Stimulated activated CD4-positive, alpha-beta T cell treated with anti-CD3 and anti-CD28 coated beads, Interleukin-4, amount 100 ng/mL, for 48 hours (primary cell): Measurements from ENCODE around the gene PLAGL2.

ENCODE experiments used
- DNase-seq, 2 donors: peaks; one replicate each; pipeline ENCODE4 v3.0.0-alpha.2; 2020; ENCODE audit warnings: low read depth in 2 of 2

The PLAGL2 gene

DNA sequence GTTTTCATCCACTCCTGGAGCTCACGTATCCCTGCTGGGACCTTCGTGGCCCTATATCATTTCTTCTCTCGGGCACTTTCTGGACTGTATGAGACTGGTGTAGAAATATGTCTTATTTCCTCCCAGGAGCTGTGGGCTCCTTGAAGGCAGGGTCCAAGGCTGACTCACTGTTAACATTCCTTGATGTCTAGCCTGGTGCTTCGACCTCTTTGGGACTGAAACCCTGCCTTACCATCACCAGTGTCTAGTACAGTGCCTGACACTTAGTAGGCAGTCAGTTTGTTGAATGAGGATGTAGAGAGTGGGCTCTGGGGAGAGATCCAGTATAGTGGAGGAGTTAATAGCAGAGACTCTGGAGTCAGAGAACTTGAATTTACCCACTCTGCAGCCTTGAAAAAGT, 23.7 kb upstream of the PLAGL2 start:
- DNase-seq = no peak

DNA sequence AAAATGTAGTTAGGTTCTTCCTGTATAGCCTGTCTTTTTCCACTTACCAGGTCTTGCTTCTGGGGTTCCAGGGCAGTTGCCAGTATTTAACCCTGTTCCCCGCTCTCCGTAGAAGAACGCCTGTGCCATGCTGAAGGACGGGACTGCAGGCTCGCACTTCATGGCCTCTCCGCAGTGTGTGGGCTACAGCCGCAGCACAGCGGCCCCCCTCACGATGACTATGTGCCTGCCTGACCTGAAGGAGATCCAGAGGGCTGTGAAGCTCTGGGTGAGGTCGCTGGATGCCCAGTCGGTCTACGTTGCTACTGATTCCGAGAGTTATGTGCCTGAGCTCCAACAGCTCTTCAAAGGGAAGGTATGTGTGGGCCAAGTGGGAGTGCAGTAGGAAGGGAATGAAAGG, 23.2 kb upstream of the PLAGL2 start:
- no peak for DNase-seq

DNA sequence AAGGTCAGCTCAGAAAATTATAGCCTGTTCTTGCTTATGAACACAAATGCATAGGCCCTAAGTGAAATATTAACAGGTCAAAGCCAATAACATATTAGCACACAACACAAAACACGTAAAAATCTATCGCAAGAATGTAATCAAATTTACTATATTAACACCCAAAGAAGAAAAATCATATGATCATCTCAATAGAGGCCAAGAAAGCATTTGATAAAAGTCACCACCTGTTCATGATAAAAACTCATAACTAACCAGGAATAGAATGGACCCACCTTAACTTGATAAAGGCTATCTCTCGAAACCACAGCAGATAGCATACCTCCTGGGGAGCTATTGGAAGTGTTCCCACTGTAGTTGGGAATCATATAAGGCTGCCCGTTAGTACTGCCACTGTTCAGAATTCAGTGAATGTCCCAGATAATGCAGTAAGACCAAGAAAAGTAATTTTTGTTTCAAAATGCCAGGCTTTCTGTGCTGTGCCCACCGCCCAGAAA, 21.8 kb upstream of the PLAGL2 start:
- no peak for DNase-seq

DNA sequence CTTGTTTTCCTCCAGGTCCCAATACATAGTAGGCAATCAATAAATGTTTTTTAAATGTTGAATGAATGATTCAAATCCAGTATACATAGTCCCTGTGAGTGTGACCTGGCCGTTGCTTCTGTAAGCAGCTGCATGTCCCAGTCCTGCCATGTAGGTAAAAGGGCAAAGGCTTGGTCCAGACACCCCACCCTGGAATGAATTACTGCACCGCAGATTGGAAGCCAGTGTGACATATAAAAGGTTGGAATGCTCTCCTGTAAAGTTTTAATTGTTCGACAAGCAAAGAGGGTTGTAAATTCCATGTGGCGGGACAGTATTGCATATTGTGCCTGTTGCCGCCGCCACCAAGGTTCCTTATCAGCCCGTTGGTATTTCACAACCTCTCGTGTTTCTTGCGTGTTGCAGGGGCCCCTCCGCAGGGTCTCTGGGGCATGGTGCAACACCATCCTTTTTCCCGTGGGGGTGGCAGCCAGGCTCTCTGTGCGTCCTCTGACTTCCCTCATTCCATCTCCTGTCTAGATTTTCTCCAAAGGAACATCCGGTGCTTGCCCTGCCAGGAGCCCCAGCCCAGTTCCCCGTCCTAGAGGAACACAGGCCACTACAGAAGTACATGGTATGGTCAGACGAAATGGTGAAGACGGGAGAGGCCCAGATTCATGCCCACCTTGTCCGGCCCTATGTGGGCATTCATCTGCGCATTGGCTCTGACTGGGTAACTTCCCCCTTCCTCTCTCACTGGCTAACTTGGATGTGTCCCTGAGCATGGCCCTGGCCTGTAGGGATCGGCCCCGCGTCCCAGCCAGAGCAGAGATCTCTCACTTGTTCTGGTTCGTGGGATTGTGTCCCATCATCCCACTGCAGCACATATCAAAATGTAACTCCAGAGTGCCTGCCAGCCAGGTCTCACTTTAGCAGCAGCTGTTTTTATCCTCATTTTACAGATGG, 20.5 kb upstream of the PLAGL2 start:
- DNase-seq = no peak

DNA sequence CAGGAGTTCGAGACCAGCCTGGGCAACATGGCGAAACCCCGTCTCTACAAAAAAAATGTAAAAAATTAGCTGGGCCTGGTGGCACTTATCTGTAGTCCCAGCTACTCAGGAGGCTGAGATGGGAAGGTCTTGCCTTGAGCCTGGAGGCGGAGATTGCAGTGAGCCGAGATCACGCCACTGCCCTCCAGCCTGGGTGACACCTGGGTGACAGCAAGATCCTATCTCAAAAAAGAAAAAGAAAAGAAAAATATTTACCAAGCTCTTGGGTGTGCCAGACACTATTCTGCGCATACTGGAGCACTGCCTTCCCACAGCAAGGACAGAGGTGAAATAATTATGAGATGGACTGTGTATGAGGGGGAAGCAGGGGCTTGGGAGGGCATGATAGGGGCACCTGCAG, 19.8 kb upstream of the PLAGL2 start:
- no peak for DNase-seq

DNA sequence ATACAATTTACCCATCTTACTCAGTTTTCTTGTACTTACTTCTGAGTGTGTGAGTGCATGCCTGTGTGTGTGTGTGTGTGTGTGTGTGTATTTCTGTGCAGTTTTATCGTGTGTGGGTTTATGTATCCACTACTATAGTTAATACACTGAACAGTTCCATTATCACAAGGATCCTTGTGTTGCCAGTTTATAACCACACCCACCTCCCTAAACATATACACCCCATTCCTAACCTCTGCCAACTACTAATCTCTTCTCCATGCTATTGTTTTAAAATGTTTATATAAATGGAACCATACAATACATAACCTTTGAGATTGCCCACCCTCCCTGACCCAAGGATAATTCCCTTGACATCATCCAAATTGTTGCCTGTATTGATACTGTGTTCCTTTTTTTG, 18.8 kb upstream of the PLAGL2 start:
- no peak for DNase-seq

DNA sequence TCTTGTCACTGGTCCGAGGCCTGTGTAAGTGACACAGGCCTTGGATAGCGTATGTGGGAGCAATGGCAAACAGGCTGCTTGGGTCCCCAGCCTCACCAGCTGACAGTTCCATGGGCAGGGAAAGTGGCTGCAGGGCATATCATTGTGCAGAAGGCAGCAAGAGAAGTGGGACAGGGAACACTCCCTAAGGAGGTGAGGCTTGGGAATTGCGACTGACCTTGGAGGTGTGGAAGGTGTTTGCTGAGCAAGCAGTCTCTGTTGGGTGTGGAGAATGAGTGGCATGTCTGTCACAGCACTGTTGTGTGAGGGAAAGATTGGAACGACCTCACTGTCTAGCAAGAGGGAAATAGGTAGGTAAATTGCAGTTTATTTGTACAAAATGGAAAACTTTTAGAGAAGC, 16.9 kb upstream of the PLAGL2 start:
- no peak for DNase-seq

DNA sequence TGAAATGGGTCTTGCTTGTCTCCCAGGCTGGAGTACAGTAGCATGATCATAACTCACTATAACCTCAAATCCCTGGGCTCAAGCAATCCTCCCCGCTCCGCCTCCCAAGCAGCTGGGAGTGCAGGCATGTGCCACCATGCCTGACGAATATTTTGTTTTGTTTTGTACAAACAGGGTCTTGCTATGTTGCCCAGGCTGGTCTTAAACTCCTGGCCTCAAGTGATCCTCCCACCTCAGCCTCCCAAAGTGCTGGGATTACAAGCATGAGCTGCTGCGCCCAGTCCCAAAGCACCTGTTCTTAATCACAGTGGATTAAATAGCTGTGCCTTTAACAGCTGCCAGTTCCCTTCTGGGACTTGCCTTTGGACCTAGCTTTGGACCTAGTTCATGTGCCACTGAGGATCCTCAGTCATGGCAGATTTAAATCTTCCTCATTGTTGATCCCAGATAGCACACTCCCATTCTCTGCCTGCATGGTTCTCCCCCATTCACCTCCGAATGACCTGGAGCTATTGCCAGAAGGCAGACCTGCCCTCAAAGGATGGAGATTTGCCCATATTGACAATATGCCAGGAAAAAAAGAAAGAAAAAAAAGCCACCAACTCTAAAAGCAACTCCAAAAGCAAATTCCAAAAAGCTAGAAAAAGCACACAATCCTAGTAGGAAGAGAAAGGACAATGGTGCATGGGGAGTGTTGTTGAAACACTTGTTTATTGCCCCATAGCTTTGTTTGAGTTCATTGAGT, 10.8 kb upstream of the PLAGL2 start:
- DNase-seq = no peak

DNA sequence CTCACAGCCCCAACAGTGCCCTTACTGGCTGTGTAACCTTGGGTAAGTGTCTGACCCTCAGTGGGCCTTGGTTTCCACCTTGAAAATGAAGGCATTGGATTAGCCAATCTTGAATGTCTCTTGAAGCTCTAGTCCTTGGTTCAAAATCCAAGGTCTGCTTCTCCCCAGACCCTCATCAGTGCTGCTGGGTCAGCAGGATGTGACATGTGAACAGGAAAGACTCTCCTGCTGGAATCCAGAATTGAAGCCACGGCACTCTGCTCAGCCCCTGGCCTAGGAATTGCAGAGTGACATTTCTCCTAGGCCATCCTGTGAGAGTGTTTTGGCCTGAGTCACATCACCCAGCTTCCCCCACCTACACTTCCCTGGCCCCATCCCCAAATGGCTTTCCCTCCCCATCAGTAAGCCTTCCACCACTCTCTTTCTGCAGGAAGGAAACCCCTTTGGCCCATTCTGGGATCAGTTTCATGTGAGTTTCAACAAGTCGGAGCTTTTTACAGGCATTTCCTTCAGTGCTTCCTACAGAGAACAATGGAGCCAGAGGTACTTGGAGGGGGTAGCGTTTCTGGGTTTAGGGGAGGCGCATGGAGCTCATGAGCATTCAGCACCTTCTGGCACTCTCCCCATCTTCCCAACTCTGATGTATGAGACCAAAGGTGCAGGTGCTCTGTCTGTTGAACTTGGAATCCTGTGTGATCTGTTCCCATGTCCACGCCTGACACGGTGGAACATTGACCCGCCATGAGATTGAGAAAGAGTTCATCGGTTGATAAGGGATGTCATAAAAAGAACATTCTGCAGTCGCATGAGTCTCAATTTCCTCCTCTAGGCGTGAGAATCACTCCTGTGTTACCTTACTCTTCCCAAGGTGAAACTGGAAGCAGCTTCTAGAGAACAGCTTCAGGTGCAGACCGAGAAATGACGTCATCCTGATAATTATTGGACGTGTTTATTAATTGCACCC, 8.9 kb upstream of the PLAGL2 start:
- no peak for DNase-seq

DNA sequence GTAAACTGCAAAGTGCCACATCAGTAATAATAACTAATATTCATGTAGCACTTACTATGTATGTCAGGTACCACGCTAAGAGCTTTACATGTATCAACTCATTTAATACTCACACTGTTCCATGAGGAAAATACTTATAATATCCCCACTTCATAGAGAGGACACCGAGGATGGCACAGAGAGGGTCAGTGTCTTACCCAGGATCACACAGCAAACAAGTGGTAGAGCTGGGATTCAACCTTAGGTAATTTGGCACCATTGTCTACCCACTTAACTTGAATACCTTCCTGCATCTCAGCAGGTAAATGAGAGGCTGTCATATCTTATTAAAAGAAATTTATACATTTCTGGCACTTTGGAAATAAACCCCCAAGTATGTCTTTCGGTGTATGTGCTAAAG, 8.2 kb upstream of the PLAGL2 start:
- no peak for DNase-seq

DNA sequence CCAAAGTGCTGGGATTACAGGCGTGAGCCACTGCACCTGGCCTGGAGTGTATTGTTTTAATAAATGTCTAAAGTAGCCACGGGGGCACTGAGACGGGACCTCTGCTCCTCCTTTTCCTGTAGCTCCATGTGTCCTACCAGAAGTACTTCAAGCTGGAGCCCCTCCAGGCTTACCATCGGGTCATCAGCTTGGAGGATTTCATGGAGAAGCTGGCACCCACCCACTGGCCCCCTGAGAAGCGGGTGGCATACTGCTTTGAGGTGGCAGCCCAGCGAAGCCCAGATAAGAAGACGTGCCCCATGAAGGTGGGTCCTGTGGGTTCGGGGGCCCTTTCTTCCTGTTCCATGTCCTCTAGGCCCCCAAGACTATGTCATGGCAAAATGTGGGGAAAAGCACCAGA, 7.6 kb upstream of the PLAGL2 start:
- no peak for DNase-seq

DNA sequence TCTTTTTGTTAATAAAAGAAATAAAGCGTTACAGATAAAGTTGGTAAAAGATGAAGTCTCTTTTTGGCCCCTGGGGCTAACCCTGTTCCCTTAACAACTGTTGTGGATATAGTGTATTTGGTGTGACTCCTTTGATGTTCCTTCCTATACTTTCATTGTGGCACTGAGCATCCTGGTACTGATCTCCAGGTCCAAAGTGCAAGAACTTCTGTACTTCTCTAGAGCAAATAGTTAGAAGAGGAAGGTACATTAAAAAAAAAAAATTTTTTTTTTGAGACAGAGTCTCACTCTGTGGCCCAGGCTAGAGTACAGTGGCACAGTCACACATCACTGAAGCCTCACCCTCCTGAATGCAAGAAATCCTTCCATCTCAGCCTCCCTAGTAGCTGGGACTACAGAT, 6.3 kb upstream of the PLAGL2 start:
- DNase-seq = no peak

DNA sequence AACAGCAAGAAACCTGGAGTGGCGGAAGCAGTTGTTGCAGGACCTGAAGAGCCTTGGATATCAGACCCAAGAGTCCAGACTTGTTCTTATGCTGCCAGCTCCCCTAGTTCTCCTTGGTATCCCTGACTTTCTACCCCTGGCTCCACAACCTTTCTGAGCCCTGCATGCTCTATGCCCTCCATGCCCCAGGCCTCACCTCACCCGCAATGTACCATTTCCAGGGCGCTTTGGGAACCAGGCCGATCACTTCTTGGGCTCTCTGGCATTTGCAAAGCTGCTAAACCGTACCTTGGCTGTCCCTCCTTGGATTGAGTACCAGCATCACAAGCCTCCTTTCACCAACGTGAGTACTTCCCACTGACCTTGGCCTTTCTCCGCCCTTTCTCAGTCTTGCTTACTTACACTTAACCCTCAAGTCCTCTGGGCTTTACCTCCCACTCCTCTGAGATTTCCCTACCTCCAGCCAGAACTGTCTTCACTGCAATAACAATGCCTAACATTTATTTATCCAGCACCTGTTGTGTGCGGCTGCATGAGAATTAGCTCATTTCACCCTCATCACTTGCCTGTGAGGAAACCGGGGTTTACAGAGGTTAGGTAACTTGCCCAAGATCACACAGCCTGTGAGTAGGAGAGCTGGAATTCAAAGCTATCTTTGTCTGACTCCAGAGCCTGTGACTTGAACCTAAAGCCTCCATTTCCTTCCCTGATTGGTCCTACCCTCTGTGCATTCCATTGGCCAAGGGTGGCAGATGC, 2.5 kb upstream of the PLAGL2 start:
- no peak for DNase-seq

DNA sequence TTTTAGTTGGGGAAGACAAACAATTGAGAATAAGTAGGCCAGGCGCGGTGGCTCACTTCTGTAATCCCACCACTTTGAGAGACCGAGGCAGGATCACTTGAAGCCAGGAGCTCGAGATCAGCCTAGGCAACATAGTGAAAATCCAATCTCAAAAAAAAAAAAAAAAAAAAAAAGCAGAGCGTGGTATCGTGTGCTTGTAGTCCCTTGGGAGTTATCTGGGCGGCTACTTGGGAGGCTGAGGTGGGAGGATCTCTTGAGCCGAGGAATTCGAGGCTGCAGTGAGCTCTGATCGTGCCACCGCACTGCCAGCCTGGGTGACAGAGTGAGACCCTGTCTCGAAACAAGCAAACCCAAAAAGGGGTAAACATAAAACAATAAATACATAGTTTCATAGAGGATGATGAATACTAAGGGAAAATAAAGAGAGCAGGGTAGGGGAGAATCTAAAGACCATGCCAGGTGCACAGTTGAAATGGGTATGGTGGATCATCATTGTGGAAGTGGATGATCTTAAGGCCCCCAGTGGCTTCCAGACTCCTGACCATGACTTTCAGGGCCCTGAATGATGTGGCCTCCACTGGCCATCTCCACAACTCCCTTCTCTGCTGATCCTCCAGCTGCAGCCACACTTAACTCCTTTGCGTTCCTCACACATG, 1.1 kb upstream of the PLAGL2 start:
- DNase-seq = no peak

DNA sequence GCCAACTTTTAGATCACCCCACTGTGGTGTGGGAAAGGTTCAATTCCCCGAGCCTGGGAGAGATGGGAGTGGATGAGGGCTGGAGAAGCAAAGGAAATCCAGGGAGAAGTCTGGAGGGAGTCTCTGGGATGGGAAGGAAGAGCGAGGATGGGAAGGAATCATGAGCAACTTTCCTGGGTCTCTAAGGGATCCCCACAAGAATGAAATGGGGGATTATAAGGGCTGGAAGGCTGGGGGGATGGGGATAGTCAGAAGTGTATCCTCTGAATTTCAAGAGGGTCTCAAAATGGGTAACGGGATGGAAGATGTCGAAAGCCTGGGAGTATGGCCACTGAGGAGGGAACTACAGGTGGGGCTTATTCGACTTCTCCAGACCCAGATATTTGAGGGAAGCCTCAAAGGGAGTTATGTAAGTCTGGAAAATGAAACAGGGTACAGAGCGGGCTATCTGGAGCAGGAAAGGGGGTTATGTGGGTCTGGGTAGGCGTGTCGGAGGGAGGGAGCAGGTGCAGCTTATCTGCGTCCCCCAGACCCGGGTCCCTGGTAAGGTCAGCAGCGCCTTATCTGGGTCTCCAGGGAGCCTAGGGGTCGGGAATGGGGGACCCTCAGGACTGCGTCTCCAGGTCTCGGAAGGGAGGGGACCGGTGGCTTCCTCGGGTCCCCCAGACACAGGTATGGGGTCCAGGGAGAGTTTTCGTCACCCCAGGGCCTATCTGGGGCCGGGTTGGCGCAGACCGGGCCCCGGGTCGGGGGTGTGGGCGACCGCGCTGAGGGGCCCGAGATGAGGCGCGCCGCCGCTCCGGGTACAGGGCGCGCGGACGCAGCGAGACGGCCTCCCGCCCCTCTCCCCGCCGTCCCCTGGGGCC, 550 bp downstream of the PLAGL2 start:
- DNase-seq = no peak

DNA sequence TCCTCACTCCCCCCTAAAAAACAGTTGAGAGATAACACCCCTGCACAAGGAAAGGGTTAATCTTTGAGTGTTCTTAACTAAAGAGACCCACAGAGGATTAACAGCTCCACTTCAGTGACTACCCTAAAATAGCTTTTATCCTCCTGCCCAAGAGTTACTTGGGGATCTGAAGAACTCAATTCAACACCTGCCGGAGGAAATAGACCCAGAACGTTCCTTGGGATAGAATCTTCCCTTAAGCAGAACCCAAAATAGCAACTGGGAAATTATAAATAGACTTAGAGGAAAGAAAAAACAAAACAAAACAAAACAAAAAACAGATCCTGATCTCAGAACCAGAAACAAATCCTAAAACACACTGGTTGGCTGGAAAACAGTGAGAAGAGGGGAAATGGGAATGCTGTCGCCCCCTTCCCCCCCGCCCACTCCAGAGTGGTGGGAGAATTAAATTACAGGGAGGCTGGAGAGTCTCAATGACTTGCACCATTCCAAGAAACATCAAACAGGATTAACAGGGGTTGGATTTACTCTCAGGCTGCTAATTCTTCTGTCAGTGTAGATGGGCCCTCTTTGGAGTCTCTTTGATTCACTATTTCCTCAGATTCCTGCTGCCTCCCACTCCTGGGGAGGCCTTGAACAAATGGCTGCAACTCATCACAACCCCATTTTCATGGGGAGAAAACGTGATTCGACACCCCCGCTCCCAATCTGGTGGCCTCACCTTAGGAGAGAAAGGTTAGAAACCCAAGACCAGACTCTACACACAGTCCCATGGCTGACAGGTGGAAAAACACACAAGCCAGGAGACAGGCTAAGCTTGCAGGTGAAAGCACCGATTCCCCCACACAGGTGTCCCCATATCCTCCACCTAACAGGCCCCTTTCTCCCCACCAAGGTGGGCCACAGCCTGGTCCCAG, 1.4 kb downstream of the PLAGL2 start:
- no peak for DNase-seq

DNA sequence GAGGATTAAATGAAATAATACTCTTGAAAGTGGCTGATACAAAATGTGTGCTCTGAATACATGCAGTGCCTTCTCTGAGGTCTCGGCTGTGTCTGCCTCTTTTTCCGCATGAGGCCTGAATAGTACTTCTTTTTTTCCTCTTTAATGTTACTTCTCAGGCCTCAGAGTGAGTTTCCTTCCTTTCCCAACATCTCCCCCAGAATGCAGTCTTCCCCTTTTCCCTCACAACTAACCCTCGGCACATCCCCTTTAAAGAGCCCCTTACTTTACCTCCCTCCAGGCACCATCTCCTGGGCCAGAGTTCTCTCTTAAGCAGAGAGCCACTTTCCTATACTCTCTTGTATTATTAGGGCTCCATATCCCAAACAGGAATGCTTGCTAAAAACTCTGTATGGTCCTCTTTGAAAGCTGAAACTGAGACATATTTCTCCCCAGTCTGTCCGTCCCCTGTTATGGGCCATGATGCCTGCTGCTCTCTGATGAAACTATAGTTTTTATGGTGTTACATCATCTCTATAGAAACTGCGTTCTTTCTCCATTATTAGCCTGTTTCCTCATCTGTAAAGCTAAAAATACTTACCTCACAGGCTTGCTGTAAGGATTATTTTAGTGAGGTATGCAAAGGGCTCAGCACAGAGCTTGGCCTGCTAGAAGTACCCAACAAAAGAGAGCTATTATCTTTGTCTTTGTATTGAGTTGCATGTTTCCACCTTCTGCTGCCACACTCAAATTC, 2.3 kb downstream of the PLAGL2 start:
- no peak for DNase-seq
